GM21390 (cell line): ENCODE measurements around the gene VTA1.
"Not testable (repeated sequence)": the region's sequence is repeated elsewhere in the genome, so short reads cannot be mapped to it uniquely, and the experiment has no call there.

Source experiments
- ATAC-seq: cut with Tn5 transposase; IDR thresholded peaks from one replicate; pipeline ENCODE4 v1.9.1; 2021; ENCODE audit not compliant: unreplicated experiment

VTA1 gene

GRCh38 chr6:142167486-142167885, 20.4 kb downstream of the VTA1 start:
- no peak for ATAC-seq

GRCh38 chr6:142171351-142171750, 24.3 kb downstream of the VTA1 start:
- ATAC-seq = no peak

- no peak for ATAC-seq
Observed at GRCh38 chr6:142172758-142173157, 25.7 kb downstream of the VTA1 start.

GRCh38 chr6:142173980-142174379, 26.9 kb downstream of the VTA1 start:
- no peak for ATAC-seq

GRCh38 chr6:142174703-142175102, 27.6 kb downstream of the VTA1 start:
- no peak for ATAC-seq

GRCh38 chr6:142178129-142178528, 31.1 kb downstream of the VTA1 start:
- no peak for ATAC-seq

GRCh38 chr6:142182004-142182403, 34.9 kb downstream of the VTA1 start:
- no peak for ATAC-seq

- no peak for ATAC-seq
Observed at GRCh38 chr6:142183351-142183750, 36.3 kb downstream of the VTA1 start.

GRCh38 chr6:142184307-142184706, 37.2 kb downstream of the VTA1 start:
- ATAC-seq = no peak

- no peak for ATAC-seq
Observed at GRCh38 chr6:142185641-142186040, 38.6 kb downstream of the VTA1 start.

GRCh38 chr6:142187209-142187608, 40.1 kb downstream of the VTA1 start:
- ATAC-seq = no peak

- not testable (repeated sequence) for ATAC-seq
Observed at GRCh38 chr6:142188341-142188740, 41.3 kb downstream of the VTA1 start.

- no peak for ATAC-seq
Observed at GRCh38 chr6:142189057-142189456, 42.0 kb downstream of the VTA1 start.

GRCh38 chr6:142192343-142192742, 45.3 kb downstream of the VTA1 start:
- no peak for ATAC-seq

- ATAC-seq = no peak
Observed at GRCh38 chr6:142193621-142194020, 46.6 kb downstream of the VTA1 start.

GRCh38 chr6:142195862-142196541, 48.9 kb downstream of the VTA1 start:
- ATAC-seq = no peak

- ATAC-seq = no peak
Observed at GRCh38 chr6:142200846-142201628, 54.0 kb downstream of the VTA1 start.

- no peak for ATAC-seq
Observed at GRCh38 chr6:142207265-142207877, 60.3 kb downstream of the VTA1 start.

- no peak for ATAC-seq
Observed at GRCh38 chr6:142210606-142211005, 63.5 kb downstream of the VTA1 start.

GRCh38 chr6:142213402-142213801, 66.3 kb downstream of the VTA1 start:
- no peak for ATAC-seq

- ATAC-seq = no peak
Observed at GRCh38 chr6:142218446-142218845, 71.4 kb downstream of the VTA1 start.

- no peak for ATAC-seq
Observed at GRCh38 chr6:142222022-142222421, 75.0 kb downstream of the VTA1 start.
